HG02943 (cell line): ENCODE results near the gene GUCD1.
"Not testable (repeated sequence)": the region's sequence is repeated elsewhere in the genome, so short reads cannot be mapped to it uniquely, and the experiment has no call there.

ENCODE experiments used
- ATAC-seq: cut with Tn5 transposase; IDR thresholded peaks from one replicate; pipeline ENCODE4 v1.9.1; 2021; ENCODE audit warnings: mild to moderate bottlenecking, low read depth, moderate library complexity; ENCODE audit not compliant: unreplicated experiment

The GUCD1 gene

GRCh38 chr22:24535348-24535747, 19.6 kb downstream of the GUCD1 start:
- ATAC-seq = no peak

- ATAC-seq = no peak
Measured at GRCh38 chr22:24532075-24532474, 22.9 kb downstream of the GUCD1 start.

- ATAC-seq = not testable (repeated sequence)
Measured at GRCh38 chr22:24530968-24531367, 24.0 kb downstream of the GUCD1 start.

GRCh38 chr22:24529898-24530297, 25.0 kb downstream of the GUCD1 start:
- ATAC-seq = no peak

GRCh38 chr22:24526191-24526590, 28.7 kb downstream of the GUCD1 start:
- no peak for ATAC-seq

GRCh38 chr22:24525416-24526037, 29.4 kb downstream of the GUCD1 start:
- no peak for ATAC-seq

- no peak for ATAC-seq
Measured at GRCh38 chr22:24523873-24524272, 31.1 kb downstream of the GUCD1 start.

- no peak for ATAC-seq
Measured at GRCh38 chr22:24521791-24522245, 33.1 kb downstream of the GUCD1 start.

GRCh38 chr22:24519496-24519895, 35.4 kb downstream of the GUCD1 start:
- no peak for ATAC-seq

- no peak for ATAC-seq
Measured at GRCh38 chr22:24518771-24519485, 36.0 kb downstream of the GUCD1 start.

- no peak for ATAC-seq
Measured at GRCh38 chr22:24518228-24518627, 36.7 kb downstream of the GUCD1 start.

- no peak for ATAC-seq
Measured at GRCh38 chr22:24517446-24517845, 37.5 kb downstream of the GUCD1 start.

- no peak for ATAC-seq
Measured at GRCh38 chr22:24516301-24516737, 38.6 kb downstream of the GUCD1 start.

- no peak for ATAC-seq
Measured at GRCh38 chr22:24515027-24515338, 40.0 kb downstream of the GUCD1 start.

GRCh38 chr22:24514241-24515026, 40.5 kb downstream of the GUCD1 start:
- ATAC-seq = no peak

GRCh38 chr22:24513378-24514240, 41.3 kb downstream of the GUCD1 start:
- ATAC-seq = no peak

GRCh38 chr22:24512043-24512442, 42.9 kb downstream of the GUCD1 start:
- no peak for ATAC-seq

- no peak for ATAC-seq
Measured at GRCh38 chr22:24510637-24511625, 44.0 kb downstream of the GUCD1 start.

- no peak for ATAC-seq
Measured at GRCh38 chr22:24507716-24508115, 47.2 kb downstream of the GUCD1 start.
